K562 (cell line): Measurements from ENCODE around the gene AGT. TPM values are rescaled to one million over a fixed set of nuclear protein-coding genes. Genes with fewer than 3 reads are reported as not detected.

ENCODE experiments used
- CEBPG ChIP-seq, 3 experiments: fragments of 200-800 bp in 1 of 3; sonication (Bioruptor generic) in 1 of 3; sonication (generic) in 1 of 3; formaldehyde crosslinking in 1 of 3; IDR thresholded peaks in 2 of 3; conservative IDR thresholded peaks in 1 of 3; 2 replicates each; pipeline versions ENCODE4 v1.6.1 to v1.8.0; 2016 to 2022; ENCODE audit warnings: missing compliant biosample characterization in 2 of 3, missing genetic modification characterization in 2 of 3, mild to moderate bottlenecking in 1 of 3, missing genetic modification reagents in 1 of 3
- EP400 ChIP-seq: fragments of 450-650 bp; IDR thresholded peaks from 2 replicates; pipeline ENCODE4 v1.6.1; 2017; ENCODE audit warnings: antibody characterized with exemption, mild to moderate bottlenecking, moderate library complexity
- polyA plus RNA-seq, 8 experiments: library from polyadenylated mRNA; depleted of rRNA in 4 of 8; stranded (reverse) in 5 of 8; unstranded in 3 of 8; fragments of >200 nt; fragmentation: Nextera tagmentation in 2 of 8; fragmentation: Illumina TruSeq in 1 of 8; extraction: Ambion mirVana in 2 of 8; extraction: Trizol in 1 of 8; gene quantifications; 2 replicates each; pipeline versions ENCODE4 v1.2.1 to v1.2.3, GENCODE V29; 2011 to 2014; ENCODE audit warnings: inconsistent platforms in 1 of 8, missing spikeins in 1 of 8
- total RNA-seq, 7 experiments: library from RNA; depleted of rRNA in 6 of 7; stranded (reverse); fragments of >200 nt in 6 of 7; fragmentation: Illumina TruSeq in 2 of 7; extraction: Trizol in 2 of 7; gene quantifications; 2 replicates each; pipeline versions ENCODE4 v1.2.1 to v1.2.3, GENCODE V29; 2011 to 2021; ENCODE audit warnings: low replicate concordance in 1 of 7
- TF ChIP-seq, protein P1 (sequence below): fragments of 450-650 bp; IDR thresholded peaks from 2 replicates; pipeline ENCODE4 v1.6.1; 2016; ENCODE audit warnings: mild to moderate bottlenecking, moderate library complexity

Gene AGT
- total and polyA plus RNA-seq, 9 of the 15 experiments (the other 6 are each of a cell fraction or from before 2014, with no cell fraction given), result 0.40 TPM; not detected in 8

DNA sequence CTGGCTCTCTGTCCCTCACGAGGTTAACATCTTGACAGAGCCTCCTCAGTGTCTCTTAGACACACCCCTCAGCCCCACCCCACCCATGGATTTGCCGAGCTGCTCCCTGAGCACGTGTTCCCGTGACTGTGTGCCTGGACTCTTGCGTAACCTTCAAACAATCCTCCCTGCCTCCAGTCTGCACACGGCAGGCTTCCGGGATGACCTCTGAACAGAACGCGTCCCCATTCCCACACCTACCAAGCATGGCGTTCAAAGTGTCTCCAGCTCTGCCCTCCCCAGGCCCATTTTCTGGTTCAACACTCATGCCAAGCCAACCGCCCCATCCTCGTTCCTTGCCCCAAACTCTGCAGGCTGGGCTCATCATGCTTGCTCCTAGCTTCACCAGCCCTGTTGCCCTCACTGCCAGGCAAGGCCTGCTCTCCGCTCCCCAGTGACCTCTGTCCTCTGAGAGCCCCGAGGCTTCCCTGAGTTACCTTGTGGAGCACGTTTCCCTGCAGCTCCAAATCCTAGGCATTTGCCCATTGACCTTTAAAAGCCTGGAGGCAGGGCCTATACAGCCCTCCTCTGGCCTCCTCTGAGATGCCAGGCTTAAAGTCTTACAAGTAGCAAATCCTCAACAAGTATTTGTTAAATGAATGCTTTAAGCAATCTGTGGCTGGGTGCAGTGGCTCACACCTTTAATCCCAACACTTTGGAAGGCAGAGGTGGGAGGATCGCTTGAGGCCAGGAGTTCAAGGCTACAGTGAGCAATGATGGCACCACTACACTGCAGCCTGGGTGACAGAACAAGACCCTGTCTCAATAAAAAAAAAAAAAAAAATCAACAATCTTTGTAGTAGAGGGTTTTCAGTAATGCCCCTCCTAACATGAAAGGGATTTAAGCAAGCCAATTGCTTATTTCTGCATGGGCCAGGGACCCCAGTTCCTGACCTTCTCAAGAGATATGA is 5.0 kb downstream of the AGT start (continued):
- TF ChIP-seq, protein P1, sequence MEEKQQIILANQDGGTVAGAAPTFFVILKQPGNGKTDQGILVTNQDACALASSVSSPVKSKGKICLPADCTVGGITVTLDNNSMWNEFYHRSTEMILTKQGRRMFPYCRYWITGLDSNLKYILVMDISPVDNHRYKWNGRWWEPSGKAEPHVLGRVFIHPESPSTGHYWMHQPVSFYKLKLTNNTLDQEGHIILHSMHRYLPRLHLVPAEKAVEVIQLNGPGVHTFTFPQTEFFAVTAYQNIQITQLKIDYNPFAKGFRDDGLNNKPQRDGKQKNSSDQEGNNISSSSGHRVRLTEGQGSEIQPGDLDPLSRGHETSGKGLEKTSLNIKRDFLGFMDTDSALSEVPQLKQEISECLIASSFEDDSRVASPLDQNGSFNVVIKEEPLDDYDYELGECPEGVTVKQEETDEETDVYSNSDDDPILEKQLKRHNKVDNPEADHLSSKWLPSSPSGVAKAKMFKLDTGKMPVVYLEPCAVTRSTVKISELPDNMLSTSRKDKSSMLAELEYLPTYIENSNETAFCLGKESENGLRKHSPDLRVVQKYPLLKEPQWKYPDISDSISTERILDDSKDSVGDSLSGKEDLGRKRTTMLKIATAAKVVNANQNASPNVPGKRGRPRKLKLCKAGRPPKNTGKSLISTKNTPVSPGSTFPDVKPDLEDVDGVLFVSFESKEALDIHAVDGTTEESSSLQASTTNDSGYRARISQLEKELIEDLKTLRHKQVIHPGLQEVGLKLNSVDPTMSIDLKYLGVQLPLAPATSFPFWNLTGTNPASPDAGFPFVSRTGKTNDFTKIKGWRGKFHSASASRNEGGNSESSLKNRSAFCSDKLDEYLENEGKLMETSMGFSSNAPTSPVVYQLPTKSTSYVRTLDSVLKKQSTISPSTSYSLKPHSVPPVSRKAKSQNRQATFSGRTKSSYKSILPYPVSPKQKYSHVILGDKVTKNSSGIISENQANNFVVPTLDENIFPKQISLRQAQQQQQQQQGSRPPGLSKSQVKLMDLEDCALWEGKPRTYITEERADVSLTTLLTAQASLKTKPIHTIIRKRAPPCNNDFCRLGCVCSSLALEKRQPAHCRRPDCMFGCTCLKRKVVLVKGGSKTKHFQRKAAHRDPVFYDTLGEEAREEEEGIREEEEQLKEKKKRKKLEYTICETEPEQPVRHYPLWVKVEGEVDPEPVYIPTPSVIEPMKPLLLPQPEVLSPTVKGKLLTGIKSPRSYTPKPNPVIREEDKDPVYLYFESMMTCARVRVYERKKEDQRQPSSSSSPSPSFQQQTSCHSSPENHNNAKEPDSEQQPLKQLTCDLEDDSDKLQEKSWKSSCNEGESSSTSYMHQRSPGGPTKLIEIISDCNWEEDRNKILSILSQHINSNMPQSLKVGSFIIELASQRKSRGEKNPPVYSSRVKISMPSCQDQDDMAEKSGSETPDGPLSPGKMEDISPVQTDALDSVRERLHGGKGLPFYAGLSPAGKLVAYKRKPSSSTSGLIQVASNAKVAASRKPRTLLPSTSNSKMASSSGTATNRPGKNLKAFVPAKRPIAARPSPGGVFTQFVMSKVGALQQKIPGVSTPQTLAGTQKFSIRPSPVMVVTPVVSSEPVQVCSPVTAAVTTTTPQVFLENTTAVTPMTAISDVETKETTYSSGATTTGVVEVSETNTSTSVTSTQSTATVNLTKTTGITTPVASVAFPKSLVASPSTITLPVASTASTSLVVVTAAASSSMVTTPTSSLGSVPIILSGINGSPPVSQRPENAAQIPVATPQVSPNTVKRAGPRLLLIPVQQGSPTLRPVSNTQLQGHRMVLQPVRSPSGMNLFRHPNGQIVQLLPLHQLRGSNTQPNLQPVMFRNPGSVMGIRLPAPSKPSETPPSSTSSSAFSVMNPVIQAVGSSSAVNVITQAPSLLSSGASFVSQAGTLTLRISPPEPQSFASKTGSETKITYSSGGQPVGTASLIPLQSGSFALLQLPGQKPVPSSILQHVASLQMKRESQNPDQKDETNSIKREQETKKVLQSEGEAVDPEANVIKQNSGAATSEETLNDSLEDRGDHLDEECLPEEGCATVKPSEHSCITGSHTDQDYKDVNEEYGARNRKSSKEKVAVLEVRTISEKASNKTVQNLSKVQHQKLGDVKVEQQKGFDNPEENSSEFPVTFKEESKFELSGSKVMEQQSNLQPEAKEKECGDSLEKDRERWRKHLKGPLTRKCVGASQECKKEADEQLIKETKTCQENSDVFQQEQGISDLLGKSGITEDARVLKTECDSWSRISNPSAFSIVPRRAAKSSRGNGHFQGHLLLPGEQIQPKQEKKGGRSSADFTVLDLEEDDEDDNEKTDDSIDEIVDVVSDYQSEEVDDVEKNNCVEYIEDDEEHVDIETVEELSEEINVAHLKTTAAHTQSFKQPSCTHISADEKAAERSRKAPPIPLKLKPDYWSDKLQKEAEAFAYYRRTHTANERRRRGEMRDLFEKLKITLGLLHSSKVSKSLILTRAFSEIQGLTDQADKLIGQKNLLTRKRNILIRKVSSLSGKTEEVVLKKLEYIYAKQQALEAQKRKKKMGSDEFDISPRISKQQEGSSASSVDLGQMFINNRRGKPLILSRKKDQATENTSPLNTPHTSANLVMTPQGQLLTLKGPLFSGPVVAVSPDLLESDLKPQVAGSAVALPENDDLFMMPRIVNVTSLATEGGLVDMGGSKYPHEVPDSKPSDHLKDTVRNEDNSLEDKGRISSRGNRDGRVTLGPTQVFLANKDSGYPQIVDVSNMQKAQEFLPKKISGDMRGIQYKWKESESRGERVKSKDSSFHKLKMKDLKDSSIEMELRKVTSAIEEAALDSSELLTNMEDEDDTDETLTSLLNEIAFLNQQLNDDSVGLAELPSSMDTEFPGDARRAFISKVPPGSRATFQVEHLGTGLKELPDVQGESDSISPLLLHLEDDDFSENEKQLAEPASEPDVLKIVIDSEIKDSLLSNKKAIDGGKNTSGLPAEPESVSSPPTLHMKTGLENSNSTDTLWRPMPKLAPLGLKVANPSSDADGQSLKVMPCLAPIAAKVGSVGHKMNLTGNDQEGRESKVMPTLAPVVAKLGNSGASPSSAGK, result peak; percentile 65
- TF ChIP-seq EP400 (no peak), CEBPG (CRISPR knock-in tag; IDR thresholded peaks at IDR 0.05) (peak; percentile 90), CEBPG (tag; conservative IDR thresholded peaks at IDR 0.05 in 1 of 2, IDR thresholded peaks at IDR 0.05 in 1 of 2) (peak; percentile 89 to 96)
